Measurements from ENCODE around the gene STK25.
A peak's percentile ranks its signal among the peaks of the same experiment; 100 is the strongest.
"Not testable (repeated sequence)": the region's sequence is repeated elsewhere in the genome, so short reads cannot be mapped to it uniquely, and the experiment has no call there.

Gene STK25

DNA sequence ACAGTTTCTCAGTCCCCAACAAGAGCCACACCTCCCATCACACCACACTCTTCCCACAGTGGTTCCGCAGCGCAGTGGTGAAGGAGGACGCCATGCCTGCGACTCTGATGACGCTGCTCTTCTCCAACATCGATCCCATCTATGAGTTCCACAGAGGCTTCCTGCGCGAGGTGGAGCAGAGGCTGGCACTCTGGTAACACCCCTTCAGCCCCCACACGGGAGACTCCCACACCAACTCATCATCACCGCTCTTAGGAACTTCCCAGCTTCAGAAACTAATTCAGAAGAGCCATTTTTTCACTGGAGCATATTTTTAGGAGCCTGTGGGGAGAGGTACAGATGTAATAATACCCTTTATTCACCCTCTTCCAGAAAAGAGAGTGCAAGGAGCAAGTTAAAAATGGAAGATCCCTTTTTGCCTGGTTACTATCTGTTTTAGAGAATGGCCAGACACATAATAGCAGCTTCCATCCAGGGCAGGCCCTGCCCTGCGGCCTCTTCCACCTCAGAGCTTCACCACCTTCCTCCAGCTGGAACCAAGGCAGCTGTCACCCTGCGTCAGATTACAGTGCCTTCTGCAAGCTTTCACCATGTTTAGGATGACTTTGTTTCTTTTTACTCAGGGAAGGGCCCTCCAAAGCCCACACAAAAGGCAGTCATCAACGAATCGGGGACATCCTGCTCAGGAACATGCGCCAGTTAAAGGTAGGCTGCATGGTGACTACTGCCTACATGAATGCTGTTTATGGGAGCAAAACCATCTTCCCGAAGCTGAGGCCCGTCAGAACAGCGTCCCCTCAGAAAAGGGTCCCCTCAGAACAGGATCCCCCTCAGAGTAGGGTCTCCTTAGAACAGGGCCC, 44.9 kb downstream of the STK25 start:
- DNase-seq (ENCODE audit: low read depth in 2 of 2) = no peak

- DNase-seq (ENCODE audit: low read depth in 2 of 2) = no peak
Measured at GRCh38 chr2:241461693-241462677, 46.4 kb downstream of the STK25 start.

GRCh38 chr2:241460631-241461030, 47.8 kb downstream of the STK25 start:
- DNase-seq (ENCODE audit: low read depth in 2 of 2) = no peak

DNA sequence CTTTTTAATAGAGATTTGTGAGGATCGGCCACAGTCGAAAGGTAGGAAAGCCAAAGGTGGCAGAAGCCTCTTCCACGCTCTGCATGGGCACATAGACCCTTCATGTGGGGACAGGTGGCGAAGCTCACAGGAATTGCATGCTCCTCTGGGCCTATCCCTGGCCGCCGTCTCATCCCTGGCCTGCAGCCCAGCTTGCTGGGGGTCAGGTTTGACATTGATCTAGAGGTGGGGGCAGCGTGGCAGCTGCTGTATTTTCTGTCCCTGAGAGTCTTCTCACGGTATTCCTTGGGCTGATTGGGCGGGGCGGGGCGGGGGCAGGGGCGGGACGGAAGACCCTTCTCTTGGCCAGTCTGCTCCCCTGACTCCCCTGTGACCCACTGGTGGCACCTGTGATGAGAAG, 48.9 kb downstream of the STK25 start:
- no peak for DNase-seq (ENCODE audit: low read depth in 2 of 2)

DNA sequence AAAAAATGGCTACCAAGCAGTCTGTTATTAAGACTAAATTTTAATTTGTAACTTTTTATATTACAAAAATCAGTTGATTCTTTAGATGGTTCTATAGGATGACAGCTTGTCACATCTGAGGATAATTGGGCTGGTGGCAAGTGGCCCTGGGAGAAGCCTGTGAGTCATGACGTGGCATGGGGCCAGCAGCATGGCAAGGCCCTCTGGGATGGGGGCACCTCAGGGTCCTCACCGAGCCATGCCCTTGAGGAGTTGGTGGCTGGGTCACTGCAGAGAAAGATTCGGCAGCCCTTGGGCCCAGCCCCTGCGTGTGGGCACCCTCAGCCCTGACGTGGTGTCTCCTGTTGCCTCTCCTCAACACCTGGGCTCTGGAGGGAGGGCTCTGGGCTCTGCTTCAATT, 49.7 kb downstream of the STK25 start:
- no peak for DNase-seq (ENCODE audit: low read depth in 2 of 2)

- DNase-seq (ENCODE audit: low read depth in 2 of 2) = no peak
Measured at GRCh38 chr2:241456546-241456945, 51.8 kb downstream of the STK25 start.

DNA sequence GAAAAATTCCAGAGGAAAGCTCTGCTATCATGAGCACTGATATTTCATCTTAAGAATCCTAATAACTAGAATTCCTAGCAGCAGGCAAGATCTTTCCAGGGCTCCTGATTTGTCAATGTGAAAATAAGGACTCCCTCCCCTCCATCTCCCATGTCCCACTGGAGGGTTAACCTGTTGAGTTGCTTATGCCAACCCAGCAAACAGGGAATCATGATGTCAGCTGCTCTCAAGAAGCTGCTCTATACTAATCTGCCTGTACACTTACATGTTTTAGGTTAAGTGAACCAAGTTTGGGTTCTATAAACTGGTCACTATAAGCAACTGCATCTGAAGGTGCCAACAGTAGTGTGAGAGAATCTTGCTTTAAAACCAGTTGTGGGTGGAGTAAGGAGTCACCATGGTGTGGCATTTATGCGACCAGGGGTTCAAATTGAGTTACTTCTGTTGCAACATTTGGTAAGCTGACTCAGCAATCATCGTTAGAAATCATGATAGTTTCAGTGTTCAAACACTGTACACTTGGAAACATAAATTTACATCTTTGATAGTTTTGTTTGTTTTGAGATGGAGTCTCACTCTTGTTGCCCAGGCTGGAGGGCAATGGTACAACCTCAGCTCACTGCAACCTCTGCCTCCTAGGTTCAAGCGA, 53.4 kb downstream of the STK25 start:
- DNase-seq (ENCODE audit: low read depth in 2 of 2) = no peak

DNA sequence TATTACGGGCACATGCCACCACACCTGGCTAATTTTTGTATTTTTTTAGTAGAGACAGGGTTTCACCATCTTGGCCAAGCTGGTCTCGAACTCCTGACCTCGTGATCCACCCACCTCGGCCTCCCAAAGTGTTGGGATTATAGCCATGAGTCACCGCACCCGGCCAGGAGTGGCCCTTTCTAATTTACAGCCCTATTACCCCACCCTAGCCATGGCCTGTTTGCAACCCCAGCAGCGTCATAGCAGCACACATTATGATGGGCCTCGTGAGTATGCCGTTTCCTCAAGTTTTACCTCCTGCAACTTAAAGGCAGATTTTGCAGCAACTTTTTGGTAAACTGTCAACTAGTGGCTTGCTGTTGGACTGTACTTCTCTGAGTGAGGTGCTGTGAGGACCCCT, 54.5 kb downstream of the STK25 start:
- DNase-seq (ENCODE audit: low read depth in 2 of 2) = not testable (repeated sequence)

DNA sequence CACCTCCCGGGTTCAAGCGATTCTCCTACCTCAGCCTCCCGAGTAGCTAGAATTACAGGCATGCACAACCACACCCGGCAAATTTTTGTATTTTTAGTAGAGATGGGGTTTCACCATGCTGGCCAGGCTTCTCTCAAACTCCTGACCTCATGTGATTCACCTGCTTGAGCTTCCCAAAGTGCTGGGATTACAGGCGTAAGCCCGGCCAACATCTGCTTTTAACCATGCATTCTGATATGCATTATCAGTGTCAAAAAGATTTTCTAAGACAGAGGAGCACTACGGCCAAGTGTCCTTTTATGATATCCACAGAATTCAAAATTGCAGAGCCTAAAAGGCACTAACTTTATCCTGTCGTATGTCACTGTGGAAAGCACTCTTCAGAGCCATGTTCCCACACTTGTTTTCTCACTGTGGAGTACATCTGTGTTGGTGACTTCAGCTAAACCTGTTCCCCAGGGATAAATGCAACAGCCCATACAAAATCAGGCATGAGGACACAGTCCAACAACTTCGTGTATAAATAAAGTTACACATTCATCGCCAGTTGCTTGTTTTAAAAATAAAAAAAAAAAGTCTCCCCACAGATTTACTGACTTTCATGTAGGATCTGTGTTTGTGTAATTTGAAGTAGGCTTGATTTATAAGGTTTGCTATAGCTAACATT, 56.4 kb downstream of the STK25 start:
- DNase-seq (ENCODE audit: low read depth in 2 of 2) = no peak

- DNase-seq (ENCODE audit: low read depth in 2 of 2) = not testable (repeated sequence)
Measured at GRCh38 chr2:241450092-241450491, 58.3 kb downstream of the STK25 start.

DNA sequence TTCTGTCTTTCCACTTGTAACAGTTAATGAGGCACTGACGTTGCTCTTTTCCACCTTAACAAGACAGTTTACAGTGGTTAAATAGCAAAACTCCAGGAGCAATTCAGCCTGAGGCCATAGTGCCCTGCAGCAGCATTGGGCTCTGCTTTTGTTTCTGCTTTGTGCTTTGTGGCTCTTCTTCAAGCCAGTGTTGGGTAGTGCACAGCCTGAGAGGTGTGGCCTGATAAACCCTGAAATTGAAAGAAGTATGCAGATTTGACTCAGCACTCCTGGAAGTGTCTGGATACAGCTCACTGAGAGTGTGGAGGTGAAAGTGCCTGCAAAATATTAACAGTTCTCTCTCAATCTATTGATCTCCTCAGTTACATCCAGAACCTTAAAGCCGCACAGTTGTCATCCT, 63.0 kb downstream of the STK25 start:
- no peak for DNase-seq (ENCODE audit: low read depth in 2 of 2)

- DNase-seq (ENCODE audit: low read depth in 2 of 2) = peak; percentile 88 to 95
Measured at GRCh38 chr2:241443486-241444223, 64.7 kb downstream of the STK25 start.

Data from activated CD4-positive, alpha-beta T cell treated with anti-CD3 and anti-CD28 coated beads for 24 hours (primary cell).